GM19455 (cell line): Measurements from ENCODE around the gene GPR173.

ENCODE experiments used
- ATAC-seq: cut with Tn5 transposase; IDR thresholded peaks from one replicate; pipeline ENCODE4 v1.9.1; 2021; ENCODE audit not compliant: unreplicated experiment

The GPR173 gene

GRCh38 chrX:53065104-53065503 lies 16.5 kb downstream of the GPR173 start:
- ATAC-seq = no peak

GRCh38 chrX:53071064-53071463 lies 22.5 kb downstream of the GPR173 start:
- no peak for ATAC-seq

- ATAC-seq = peak; percentile 78
Observed at GRCh38 chrX:53071604-53072417, 23.2 kb downstream of the GPR173 start.

- ATAC-seq = no peak
Observed at GRCh38 chrX:53072418-53073114, 24.0 kb downstream of the GPR173 start.

GRCh38 chrX:53073115-53073586 lies 24.6 kb downstream of the GPR173 start:
- ATAC-seq = no peak

- no peak for ATAC-seq
Observed at GRCh38 chrX:53075011-53075410, 26.4 kb downstream of the GPR173 start.

- no peak for ATAC-seq
Observed at GRCh38 chrX:53076671-53077070, 28.1 kb downstream of the GPR173 start.

GRCh38 chrX:53077207-53078197 lies 28.9 kb downstream of the GPR173 start:
- ATAC-seq = no peak

GRCh38 chrX:53078943-53079342 lies 30.4 kb downstream of the GPR173 start:
- no peak for ATAC-seq

GRCh38 chrX:53080628-53081580 lies 32.3 kb downstream of the GPR173 start:
- ATAC-seq = no peak

- ATAC-seq = peak; percentile 94
Observed at GRCh38 chrX:53081925-53082772, 33.6 kb downstream of the GPR173 start, which contains the start of gene TSPYL2. Gene TSPYL2, plus strand, starts transcription at chrX:53082367. Its CDS starts 132 bp downstream, at chrX:53082499.

- peak; percentile 15 for ATAC-seq
Observed at GRCh38 chrX:53082773-53083616, 34.4 kb downstream of the GPR173 start.

- ATAC-seq = no peak
Observed at GRCh38 chrX:53084043-53084570, 35.5 kb downstream of the GPR173 start.

GRCh38 chrX:53084863-53085262 lies 36.3 kb downstream of the GPR173 start:
- no peak for ATAC-seq

GRCh38 chrX:53085661-53086229 lies 37.2 kb downstream of the GPR173 start:
- ATAC-seq = no peak

- no peak for ATAC-seq
Observed at GRCh38 chrX:53086464-53086863, 37.9 kb downstream of the GPR173 start.

- no peak for ATAC-seq
Observed at GRCh38 chrX:53087388-53087831, 38.8 kb downstream of the GPR173 start.
